GM10266 (cell line): ENCODE measurements around the gene CREBBP.

Experiments
- DNase-seq: peaks from one replicate; pipeline ENCODE4 v3.0.0; 2012; ENCODE audit errors: extremely low spot score
- CTCF ChIP-seq: IDR thresholded peaks from 2 replicates; pipeline ENCODE4 v1.5.1; 2012; ENCODE audit warnings: mild to moderate bottlenecking, low read depth; ENCODE audit not compliant: control insufficient read depth, insufficient read depth; ENCODE audit errors: missing control alignments

CREBBP gene

GRCh38 chr16:3744018-3744417 lies 136.5 kb downstream of the CREBBP start:
- TF ChIP-seq CTCF, result no peak
- DNase-seq, result no peak

GRCh38 chr16:3740934-3741333 lies 139.6 kb downstream of the CREBBP start:
- DNase-seq, result no peak
- TF ChIP-seq CTCF, result no peak

- DNase-seq, result no peak
- no peak for TF ChIP-seq CTCF
Measured at GRCh38 chr16:3740186-3740585, 140.3 kb downstream of the CREBBP start.

- no peak for TF ChIP-seq CTCF
Measured at GRCh38 chr16:3739636-3740035, 140.9 kb downstream of the CREBBP start.

GRCh38 chr16:3738541-3738940 lies 142.0 kb downstream of the CREBBP start:
- no peak for DNase-seq
- no peak for TF ChIP-seq CTCF

More at GRCh38 chr16:3739636-3740035, 140.9 kb downstream of the CREBBP start:
- DNase-seq, result no peak

- no peak for DNase-seq
- no peak for TF ChIP-seq CTCF
Measured at GRCh38 chr16:3738128-3738527, 142.4 kb downstream of the CREBBP start.

- DNase-seq, result no peak
- TF ChIP-seq CTCF, result no peak
Measured at GRCh38 chr16:3737181-3737580, 143.3 kb downstream of the CREBBP start.
